ELF-1 (cell line): ENCODE results near the gene ITLN2.
"Not testable (repeated sequence)": the region's sequence is repeated elsewhere in the genome, so short reads cannot be mapped to it uniquely, and the experiment has no call there.

Source experiments
- DNase-seq: peaks from one replicate; pipeline ENCODE4 v3.0.0-alpha.2; 2016; ENCODE audit warnings: low read depth, low spot score

Gene ITLN2

GRCh38 chr1:160907976-160908375, 46.6 kb downstream of the ITLN2 start:
- DNase-seq = no peak

GRCh38 chr1:160905617-160905989, 49.0 kb downstream of the ITLN2 start:
- no peak for DNase-seq

GRCh38 chr1:160904783-160905616, 49.6 kb downstream of the ITLN2 start:
- peak; percentile 20 for DNase-seq

- not testable (repeated sequence) for DNase-seq
These were observed 52.4 kb downstream of the ITLN2 start for GRCh38 chr1:160902251-160902650.

GRCh38 chr1:160901768-160902167, 52.8 kb downstream of the ITLN2 start:
- no peak for DNase-seq

- not testable (repeated sequence) for DNase-seq
These were observed 53.9 kb downstream of the ITLN2 start for GRCh38 chr1:160900683-160901082.
